NCI-H2081 (cell line): ENCODE results near the gene SUMO3.

ENCODE experiments used
- DNase-seq, 2 experiments: peaks; one replicate each; lab custom pipeline; 2025; lab: John Stamatoyannopoulos, UW

The SUMO3 gene

GRCh38 chr21:44828362-44829056 is 10.6 kb upstream of the SUMO3 start:
- no peak for DNase-seq

- DNase-seq, result no peak
These were observed 5.4 kb upstream of the SUMO3 start for GRCh38 chr21:44823179-44823660.

- no peak for DNase-seq
These were observed 4.8 kb upstream of the SUMO3 start for GRCh38 chr21:44822484-44823178.

- DNase-seq, result no peak
These were observed 3.0 kb upstream of the SUMO3 start for GRCh38 chr21:44820851-44821250.

GRCh38 chr21:44819283-44820243 is 1.7 kb upstream of the SUMO3 start:
- no peak for DNase-seq

- no peak for DNase-seq
These were observed 764 bp upstream of the SUMO3 start for GRCh38 chr21:44818640-44819011.

GRCh38 chr21:44817506-44817880 is 369 bp downstream of the SUMO3 start:
- peak; percentile 71 for DNase-seq

GRCh38 chr21:44816761-44817505 is 929 bp downstream of the SUMO3 start:
- DNase-seq, result no peak

- no peak for DNase-seq
These were observed 1.8 kb downstream of the SUMO3 start for GRCh38 chr21:44815852-44816628.

- DNase-seq, result no peak
These were observed 2.6 kb downstream of the SUMO3 start for GRCh38 chr21:44815225-44815624.

GRCh38 chr21:44814498-44815023 is 3.3 kb downstream of the SUMO3 start:
- no peak for DNase-seq

- DNase-seq, result no peak
These were observed 4.1 kb downstream of the SUMO3 start for GRCh38 chr21:44813727-44814126.

- no peak for DNase-seq
These were observed 4.7 kb downstream of the SUMO3 start for GRCh38 chr21:44813149-44813548.

- DNase-seq, result no peak
These were observed 5.2 kb downstream of the SUMO3 start for GRCh38 chr21:44812640-44813039.

GRCh38 chr21:44810779-44811178 is 7.1 kb downstream of the SUMO3 start:
- DNase-seq, result no peak

- no peak for DNase-seq
These were observed 12.0 kb downstream of the SUMO3 start for GRCh38 chr21:44805859-44806258.

GRCh38 chr21:44805226-44805625 is 12.6 kb downstream of the SUMO3 start:
- DNase-seq, result no peak

GRCh38 chr21:44804762-44805161 is 13.1 kb downstream of the SUMO3 start:
- no peak for DNase-seq

- no peak for DNase-seq
These were observed 14.2 kb downstream of the SUMO3 start for GRCh38 chr21:44803651-44804050.

GRCh38 chr21:44802396-44803153 is 15.3 kb downstream of the SUMO3 start:
- no peak for DNase-seq
